ENCODE results near the gene AOC2. TPM values are rescaled to one million over a fixed set of nuclear protein-coding genes. Genes with fewer than 3 reads are reported as not detected.
"Not testable (repeated sequence)": the region's sequence is repeated elsewhere in the genome, so short reads cannot be mapped to it uniquely, and the experiment has no call there.

Gene AOC2
- total RNA-seq, 1 donor from 2014 or later: not detected

GRCh38 chr17:42878123-42878880 is 33.9 kb downstream of the AOC2 start:
- H3K27ac ChIP-seq: no peak overlapping the region
- no peak for TF ChIP-seq CTCF (IDR thresholded peaks at IDR 0.05)
- intact Hi-C loops (cut with DNase I): no loop called here
- no peaks in the 10 kb centered on the region for H3K9me3 ChIP-seq
- no peak overlapping the region for H3K4me3 ChIP-seq
- no peaks in the 10 kb centered on the region for H3K4me1 ChIP-seq
- H3K27me3 ChIP-seq: no peaks in the 10 kb centered on the region
- DNase-seq (ENCODE audit: low spot score in 2 of 2): no peak
- H3K36me3 ChIP-seq: peaks cover 0 to 2% of the 10 kb centered on the region in 2 donors

GRCh38 chr17:42878924-42879595 is 34.7 kb downstream of the AOC2 start:
- intact Hi-C loops (cut with DNase I): no loop called here

GRCh38 chr17:42879596-42879985 is 35.2 kb downstream of the AOC2 start:
- no peak for TF ChIP-seq CTCF (IDR thresholded peaks at IDR 0.05)
- no peak for DNase-seq (ENCODE audit: low spot score in 2 of 2)
- no peak overlapping the region for H3K4me3 ChIP-seq
- intact Hi-C loops (cut with DNase I): no loop called here
- no peaks in the 10 kb centered on the region for H3K36me3 ChIP-seq
- H3K27me3 ChIP-seq: no peaks in the 10 kb centered on the region
- H3K27ac ChIP-seq: no peak overlapping the region
- no peaks in the 10 kb centered on the region for H3K4me1 ChIP-seq
- H3K9me3 ChIP-seq: no peaks in the 10 kb centered on the region

More at GRCh38 chr17:42878924-42879595, 34.7 kb downstream of the AOC2 start:
- Histone ChIP-seq H3K36me3 (no peaks in the 10 kb centered on the region), H3K4me1 (no peaks in the 10 kb centered on the region), H3K27me3 (no peaks in the 10 kb centered on the region), H3K4me3 (no peak overlapping the region), H3K9me3 (no peaks in the 10 kb centered on the region), H3K27ac (no peak overlapping the region)
- no peak for TF ChIP-seq CTCF (IDR thresholded peaks at IDR 0.05)
- no peak for DNase-seq (ENCODE audit: low spot score in 2 of 2)

- H3K27me3 ChIP-seq: no peaks in the 10 kb centered on the region
- no peaks in the 10 kb centered on the region for H3K4me1 ChIP-seq
- DNase-seq (ENCODE audit: low spot score in 2 of 2): no peak
- H3K27ac ChIP-seq: no peak overlapping the region
- intact Hi-C loops (cut with DNase I): no loop called here
- H3K4me3 ChIP-seq: no peak overlapping the region
- TF ChIP-seq CTCF (IDR thresholded peaks at IDR 0.05): no peak
- H3K9me3 ChIP-seq: no peaks in the 10 kb centered on the region
- H3K36me3 ChIP-seq: no peaks in the 10 kb centered on the region
Measured at GRCh38 chr17:42880776-42881310, 36.5 kb downstream of the AOC2 start.

- H3K4me3 ChIP-seq; H3K27ac ChIP-seq; DNase-seq (ENCODE audit: low spot score in 2 of 2); H3K27me3 ChIP-seq; H3K36me3 ChIP-seq; H3K4me1 ChIP-seq; H3K9me3 ChIP-seq; intact Hi-C loops (cut with DNase I): not testable (repeated sequence)
Measured at GRCh38 chr17:42881706-42882105, 37.3 kb downstream of the AOC2 start.

GRCh38 chr17:42882166-42882565 is 37.8 kb downstream of the AOC2 start:
- H3K36me3 ChIP-seq: no peaks in the 10 kb centered on the region
- H3K4me3 ChIP-seq: no peak overlapping the region
- no peaks in the 10 kb centered on the region for H3K9me3 ChIP-seq
- H3K4me1 ChIP-seq: no peaks in the 10 kb centered on the region
- DNase-seq (ENCODE audit: low spot score in 2 of 2): no peak
- H3K27me3 ChIP-seq: no peaks in the 10 kb centered on the region
- no peak overlapping the region for H3K27ac ChIP-seq
- intact Hi-C loops (cut with DNase I): no loop called here
- TF ChIP-seq CTCF (IDR thresholded peaks at IDR 0.05): no peak

Data from ascending aorta (tissue), 2 donors.